Middle frontal gyrus (tissue), 1 donor: Measurements from ENCODE around the gene UGT1A6.

Experiments used
- DNase-seq: peaks from one replicate; pipeline ENCODE4 v3.0.0-alpha.2; 2015; ENCODE audit warnings: low spot score; ENCODE audit errors: extremely low spot score

Gene UGT1A6

GRCh38 chr2:233800208-233800607 is 107.5 kb downstream of the UGT1A6 start:
- no peak for DNase-seq

- DNase-seq: peak; percentile 20
Observed at GRCh38 chr2:233801357-233802131, 108.9 kb downstream of the UGT1A6 start.

GRCh38 chr2:233802132-233802815 is 109.6 kb downstream of the UGT1A6 start:
- DNase-seq: no peak

- no peak for DNase-seq
Observed at GRCh38 chr2:233803292-233803911, 110.7 kb downstream of the UGT1A6 start.

GRCh38 chr2:233803994-233804393 is 111.3 kb downstream of the UGT1A6 start:
- no peak for DNase-seq

- no peak for DNase-seq
Observed at GRCh38 chr2:233807215-233807865, 114.7 kb downstream of the UGT1A6 start.

GRCh38 chr2:233807966-233808935 is 115.6 kb downstream of the UGT1A6 start:
- DNase-seq: no peak

GRCh38 chr2:233810385-233810784 is 117.7 kb downstream of the UGT1A6 start:
- DNase-seq: no peak

GRCh38 chr2:233811087-233811486 is 118.4 kb downstream of the UGT1A6 start:
- DNase-seq: no peak

GRCh38 chr2:233811732-233812131 is 119.0 kb downstream of the UGT1A6 start:
- DNase-seq: no peak

GRCh38 chr2:233813236-233814055 is 120.8 kb downstream of the UGT1A6 start:
- no peak for DNase-seq

- DNase-seq: no peak
Observed at GRCh38 chr2:233814056-233814835, 121.6 kb downstream of the UGT1A6 start.

GRCh38 chr2:233815861-233816260 is 123.2 kb downstream of the UGT1A6 start:
- no peak for DNase-seq

- no peak for DNase-seq
Observed at GRCh38 chr2:233816334-233816733, 123.6 kb downstream of the UGT1A6 start.

GRCh38 chr2:233816771-233817170 is 124.1 kb downstream of the UGT1A6 start:
- no peak for DNase-seq

- DNase-seq: no peak
Observed at GRCh38 chr2:233817361-233817911, 124.7 kb downstream of the UGT1A6 start.

GRCh38 chr2:233817995-233818638 is 125.4 kb downstream of the UGT1A6 start:
- no peak for DNase-seq
